ENCODE data around the gene ARHGAP25. TPM values are rescaled to one million over a fixed set of nuclear protein-coding genes. Genes with fewer than 3 reads are reported as not detected.

Gene ARHGAP25
- total and polyA plus RNA-seq, 10 of the 15 experiments (the other 5 are each of a cell fraction or from before 2014, with no cell fraction given): 0.15 to 1.0 (median 0.46) TPM

DNA sequence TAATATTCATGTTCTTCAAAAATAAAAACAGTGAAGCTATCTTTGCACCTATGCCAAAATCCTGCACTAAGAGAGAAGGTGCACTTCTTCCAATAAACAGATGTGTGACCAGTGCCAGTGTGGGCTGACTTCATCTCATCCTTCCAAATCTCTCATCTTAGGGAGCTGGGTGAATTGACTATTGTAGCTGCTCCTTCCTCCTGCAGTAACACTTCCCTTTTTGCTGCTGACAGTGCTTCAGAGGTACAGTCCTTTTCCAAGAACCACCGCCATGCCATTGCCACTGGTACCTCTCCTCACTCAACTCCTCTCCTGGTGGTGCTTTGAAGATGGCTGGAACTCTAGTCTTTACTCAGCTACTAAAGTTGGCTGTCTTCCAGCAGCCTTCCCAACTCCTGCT, 42.1 kb upstream of the ARHGAP25 start:
- FAIRE-seq (no peak), DNase-seq (ENCODE audit: low read depth, low spot score) (no peak), ATAC-seq (no peak)
- WGBS (ENCODE audit: insufficient coverage, insufficient replicate concordance, low lambda C conversion rate, missing lambda C conversion rate): 100% methylated on average over 1 of the region's 1 CpG
- SMC1A ChIA-PET (ENCODE audit: uncharacterized antibody, unreplicated experiment): interaction anchor here (1.3 to 4.7 kb wide), 2 partner anchors 10 to 16 kb away, joined by 3 to 21 read pairs; no protein-coding TSS in a partner anchor
- peaks cover 31% of the 10 kb centered on the region for H3K4me1 ChIP-seq (ENCODE audit: control insufficient read depth, insufficient read depth, low read length)
- POLR2A ChIA-PET: interaction anchor here (0.7 kb wide), 1 partner anchor 59 kb away, joined by 5 read pairs; no protein-coding TSS in a partner anchor
- H3K27me3 ChIP-seq (replicated peaks in 1 of 2; ENCODE audit: control insufficient read depth in 2 of 2, insufficient read depth in 2 of 2, low read length in 1 of 2): no peaks in the 10 kb centered on the region
- H3K27ac ChIP-seq (ENCODE audit: control insufficient read depth, insufficient read depth): no peak overlapping the region
- H3K4me2 ChIP-seq (ENCODE audit: control insufficient read depth, insufficient read depth): no peak overlapping the region
- in situ Hi-C loops (cut with MboI) (no loop called here), intact Hi-C loops (cut with micrococcal nuclease; ENCODE audit: unreplicated experiment) (no loop called here)
- no peak for TF ChIP-seq KAT2A (conservative IDR thresholded peaks at IDR 0.05; ENCODE audit: control insufficient read depth, low read depth, low read length)
- no peak for TF ChIP-seq IKZF1 (conservative IDR thresholded peaks at IDR 0.05)
- peak; percentile 46; the same call in 1 of the 2 replicates for TF ChIP-seq SPI1 (IDR thresholded peaks at IDR 0.05; ENCODE audit: borderline replicate concordance, insufficient read depth, low read depth, low read length)
- H2AFZ ChIP-seq (ENCODE audit: control insufficient read depth, low read depth, low read length): no peak overlapping the region
- RAD21 ChIA-PET (ENCODE audit: unreplicated experiment): no interaction called here
- H3K9ac ChIP-seq (ENCODE audit: control insufficient read depth, insufficient read depth, low read length): no peak overlapping the region
- CTCF ChIA-PET: interaction anchor here (1.1 to 3.9 kb wide), 2 partner anchors 16 to 97 kb away, joined by 5 to 33 read pairs; no protein-coding TSS in a partner anchor
- H3K36me3 ChIP-seq (ENCODE audit: control insufficient read depth in 2 of 2, insufficient read depth in 2 of 2, low read length in 1 of 2): no peaks in the 10 kb centered on the region
- H3K79me2 ChIP-seq (ENCODE audit: control insufficient read depth, insufficient read depth, low read length): no peaks in the 10 kb centered on the region
- peaks cover 7% of the 10 kb centered on the region; the same call in 2 of the 3 replicates for H3K9me3 ChIP-seq (replicated peaks; ENCODE audit: control insufficient read depth, insufficient read depth, low read length)
- H4K20me1 ChIP-seq (ENCODE audit: control insufficient read depth, insufficient read depth): no peaks in the 10 kb centered on the region
- no TSS peak for BruUV-seq (replicated peaks)
- no peak overlapping the region for H3K4me3 ChIP-seq

DNA sequence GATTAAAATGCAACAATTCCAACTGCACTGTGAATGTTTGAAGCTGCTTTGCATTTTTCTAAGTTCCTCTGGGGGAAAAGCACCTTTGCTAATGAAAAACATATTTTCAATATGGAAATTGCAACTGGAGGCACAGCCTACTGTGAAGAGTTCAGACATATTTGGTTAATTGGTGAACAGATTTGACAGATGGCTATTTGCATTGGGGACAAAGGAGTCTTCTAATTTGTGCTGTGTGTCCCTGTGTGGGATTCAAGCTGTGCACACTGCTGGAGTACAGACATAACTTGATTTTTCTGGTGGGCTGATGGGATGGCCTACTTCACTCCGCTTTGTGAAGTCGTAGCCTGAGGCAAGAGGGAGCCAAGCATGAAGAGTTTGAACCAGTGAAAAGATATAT, 40.7 kb upstream of the ARHGAP25 start:
- intact Hi-C loops (cut with micrococcal nuclease; ENCODE audit: unreplicated experiment) (no loop called here), in situ Hi-C loops (cut with MboI) (no loop called here)
- no peak overlapping the region for H3K9ac ChIP-seq (ENCODE audit: control insufficient read depth, insufficient read depth, low read length)
- no peak for DNase-seq (ENCODE audit: low read depth, low spot score)
- H4K20me1 ChIP-seq (ENCODE audit: control insufficient read depth, insufficient read depth): no peaks in the 10 kb centered on the region
- no peaks in the 10 kb centered on the region for H3K36me3 ChIP-seq (ENCODE audit: control insufficient read depth in 2 of 2, insufficient read depth in 2 of 2, low read length in 1 of 2)
- peaks cover 26% of the 10 kb centered on the region for H3K4me1 ChIP-seq (ENCODE audit: control insufficient read depth, insufficient read depth, low read length)
- no peak for ATAC-seq
- FAIRE-seq: no peak
- no TSS peak for BruUV-seq (replicated peaks)
- H3K27me3 ChIP-seq (replicated peaks in 1 of 2; ENCODE audit: control insufficient read depth in 2 of 2, insufficient read depth in 2 of 2, low read length in 1 of 2): no peaks in the 10 kb centered on the region
- no peak overlapping the region for H2AFZ ChIP-seq (ENCODE audit: control insufficient read depth, low read depth, low read length)
- 91% methylated on average over 2 of the region's 2 CpGs for WGBS (ENCODE audit: insufficient coverage, insufficient replicate concordance, low lambda C conversion rate, missing lambda C conversion rate)
- ChIA-PET RAD21 (ENCODE audit: unreplicated experiment) (no interaction called here), SMC1A (ENCODE audit: uncharacterized antibody, unreplicated experiment) (no interaction called here), CTCF (interaction anchor here (0.9 to 1.1 kb wide), 2 partner anchors 15 to 98 kb away, joined by 3 to 4 read pairs; no protein-coding TSS in a partner anchor), POLR2A (no interaction called here)
- no peak overlapping the region for H3K27ac ChIP-seq (ENCODE audit: control insufficient read depth, insufficient read depth)
- TF ChIP-seq, protein P1, sequence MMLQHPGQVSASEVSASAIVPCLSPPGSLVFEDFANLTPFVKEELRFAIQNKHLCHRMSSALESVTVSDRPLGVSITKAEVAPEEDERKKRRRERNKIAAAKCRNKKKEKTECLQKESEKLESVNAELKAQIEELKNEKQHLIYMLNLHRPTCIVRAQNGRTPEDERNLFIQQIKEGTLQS (IDR thresholded peaks at IDR 0.05; ENCODE audit: borderline replicate concordance, extremely low read depth, low read depth, low read length): no peak
- peaks cover 7% of the 10 kb centered on the region; the same call in 2 of the 3 replicates for H3K9me3 ChIP-seq (replicated peaks; ENCODE audit: control insufficient read depth, insufficient read depth, low read length)
- no peak overlapping the region for H3K4me3 ChIP-seq
- H3K4me2 ChIP-seq (ENCODE audit: control insufficient read depth, insufficient read depth): no peak overlapping the region
- H3K79me2 ChIP-seq (ENCODE audit: control insufficient read depth, insufficient read depth, low read length): no peaks in the 10 kb centered on the region

Measured in GM12878 (cell line).